Uterus (tissue), 4 donors: ENCODE measurements around the gene TCP11L1. TPM values are rescaled to one million over a fixed set of nuclear protein-coding genes. Genes with fewer than 3 reads are reported as not detected.

Source experiments
- DNase-seq, 2 donors: peaks; one replicate each; pipeline ENCODE4 v3.0.0-alpha.2; 2019 to 2020
- H3K27ac ChIP-seq, 2 donors: fragments of 200-600 bp; sonication (generic); 1 replicate in 1 of 2; 2 replicates in 1 of 2; pipeline ENCODE4 v1.5.1; 2016 to 2018
- H3K27me3 ChIP-seq, 2 donors: fragments of 200-600 bp; sonication (generic); one replicate each; pipeline ENCODE4 v1.5.1; 2018 to 2019; ENCODE audit warnings: control low read depth in 1 of 2
- H3K36me3 ChIP-seq, 2 donors: fragments of 200-600 bp; sonication (generic); one replicate each; pipeline ENCODE4 v1.5.1; 2019; ENCODE audit warnings: control low read depth in 1 of 2
- H3K4me1 ChIP-seq, 2 donors: fragments of 200-600 bp; sonication (generic); one replicate each; pipeline ENCODE4 v1.5.1; 2018 to 2019; ENCODE audit warnings: control low read depth in 1 of 2
- H3K4me3 ChIP-seq, 2 donors: fragments of 200-600 bp; sonication (generic); 1 replicate in 1 of 2; 2 replicates in 1 of 2; pipeline ENCODE4 v1.5.1; 2018 to 2019; ENCODE audit warnings: mild to moderate bottlenecking in 1 of 2
- H3K9me3 ChIP-seq, 2 donors: fragments of 200-600 bp; sonication (generic); one replicate each; pipeline ENCODE4 v1.5.1; 2019; ENCODE audit warnings: control low read depth in 1 of 2
- CTCF ChIP-seq, 4 experiments: fragments of 200-600 bp in 2 of 4; fragments of 450-650 bp in 2 of 4; sonication (generic) in 2 of 4; IDR thresholded peaks; one replicate each; pipeline ENCODE4 v1.5.1; 2016 to 2019; ENCODE audit warnings: antibody characterized with exemption in 4 of 4, mild to moderate bottlenecking in 2 of 4, moderate library complexity in 1 of 4
- POLR2A ChIP-seq, 2 donors: fragments of 450-650 bp; IDR thresholded peaks; one replicate each; pipeline ENCODE4 v1.6.1; 2016; ENCODE audit warnings: antibody characterized with exemption in 2 of 2, mild to moderate bottlenecking in 1 of 2, moderate library complexity in 1 of 2
- intact Hi-C: fragments of 100-400 bp; cut with DNase I; formaldehyde crosslinking; loops from one replicate; pipeline ENCODE4 v1.15.1; 2023; ENCODE audit warnings: low total_unique reads
- total RNA-seq, 4 donors: library from RNA; depleted of rRNA in 3 of 4; stranded (reverse); fragments of >200 nt in 3 of 4; gene quantifications; one replicate each; pipeline versions ENCODE4 v1.1.0 to v1.2.4, GENCODE V29; 2014 to 2023
- donor health status: DM: yes; HTN: yes; CAD: no.

TCP11L1 gene
- total RNA-seq, 4 donors from 2014 or later, result 4.6 to 26.8 (median 23.3) TPM

GRCh38 chr11:33062137-33062536 is 22.8 kb downstream of the TCP11L1 start:
- no peaks in the 10 kb centered on the region for H3K27me3 ChIP-seq
- intact Hi-C loops, result loop anchor here (10.0 kb wide), 2 partner anchors 97 to 257 kb away; no protein-coding TSS in a partner anchor
- H3K4me3 ChIP-seq, result no peak overlapping the region
- DNase-seq, result no peak
- H3K36me3 ChIP-seq, result no peaks in the 10 kb centered on the region
- no peaks in the 10 kb centered on the region for H3K9me3 ChIP-seq
- peak overlapping the region; percentile 33 to 52 for H3K27ac ChIP-seq
- H3K4me1 ChIP-seq, result peaks cover 0 to 3% of the 10 kb centered on the region in 2 donors
- TF ChIP-seq CTCF (IDR thresholded peaks at IDR 0.05) (no peak), POLR2A (IDR thresholded peaks at IDR 0.05) (no peak)

GRCh38 chr11:33063326-33063881 is 24.0 kb downstream of the TCP11L1 start:
- TF ChIP-seq POLR2A (IDR thresholded peaks at IDR 0.05) (no peak), CTCF (IDR thresholded peaks at IDR 0.05) (no peak)
- Histone ChIP-seq H3K9me3 (no peaks in the 10 kb centered on the region), H3K36me3 (no peaks in the 10 kb centered on the region), H3K4me3 (no peak overlapping the region), H3K4me1 (peaks cover 0 to 3% of the 10 kb centered on the region in 2 donors), H3K27ac (peak overlapping the region; percentile 44 to 52), H3K27me3 (no peaks in the 10 kb centered on the region)
- intact Hi-C loops, result loop anchor here (10.0 kb wide), 2 partner anchors 99 to 259 kb away; no protein-coding TSS in a partner anchor
- no peak for DNase-seq

DNA sequence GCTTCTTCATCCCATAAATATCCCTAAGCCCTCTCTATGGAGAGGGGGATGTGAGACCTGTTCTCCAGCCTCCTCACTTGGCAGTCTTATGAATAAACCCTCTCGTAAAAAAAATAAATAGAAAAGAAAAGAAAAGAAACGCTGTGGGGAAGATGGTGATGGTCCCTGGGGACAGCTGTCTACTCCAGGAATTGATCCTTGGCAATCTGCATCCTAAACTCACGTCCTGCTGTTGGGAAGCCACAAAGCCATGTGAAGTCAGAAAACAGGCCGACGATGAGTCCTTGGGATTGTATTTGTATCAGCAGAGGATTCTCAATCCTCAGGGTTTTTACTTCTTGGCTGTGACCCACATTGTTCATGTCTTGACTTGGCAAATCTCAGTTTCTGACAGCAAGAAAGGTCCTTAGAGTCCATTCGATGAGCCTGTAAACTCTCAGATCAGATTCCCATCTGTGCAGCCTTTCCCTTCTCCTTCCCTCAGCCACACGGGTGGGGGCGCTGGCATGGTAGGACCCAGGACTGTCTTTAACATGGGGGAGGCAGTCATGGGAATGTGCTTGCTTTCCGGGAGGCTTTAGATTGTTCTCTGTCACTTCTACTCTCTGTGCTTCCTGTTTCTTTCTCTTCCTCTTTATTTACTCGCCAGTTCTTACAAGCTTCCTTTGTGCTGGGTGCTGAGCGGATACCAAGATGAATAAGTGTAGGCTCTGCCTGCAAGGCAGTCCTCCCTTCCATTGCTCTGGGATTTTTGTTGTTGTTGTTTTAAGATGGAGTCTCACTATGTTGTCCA is 24.9 kb downstream of the TCP11L1 start:
- Histone ChIP-seq H3K4me1 (peaks cover 0 to 3% of the 10 kb centered on the region in 2 donors), H3K27ac (peak overlapping the region; percentile 44 to 52), H3K9me3 (no peaks in the 10 kb centered on the region), H3K36me3 (no peaks in the 10 kb centered on the region), H3K27me3 (no peaks in the 10 kb centered on the region), H3K4me3 (no peak overlapping the region)
- DNase-seq, result no peak
- intact Hi-C loops, result loop anchor here (10.0 kb wide), 2 partner anchors 99 to 259 kb away; no protein-coding TSS in a partner anchor
- TF ChIP-seq POLR2A (IDR thresholded peaks at IDR 0.05), result no peak
- TF ChIP-seq CTCF (IDR thresholded peaks at IDR 0.05), result no peak

DNA sequence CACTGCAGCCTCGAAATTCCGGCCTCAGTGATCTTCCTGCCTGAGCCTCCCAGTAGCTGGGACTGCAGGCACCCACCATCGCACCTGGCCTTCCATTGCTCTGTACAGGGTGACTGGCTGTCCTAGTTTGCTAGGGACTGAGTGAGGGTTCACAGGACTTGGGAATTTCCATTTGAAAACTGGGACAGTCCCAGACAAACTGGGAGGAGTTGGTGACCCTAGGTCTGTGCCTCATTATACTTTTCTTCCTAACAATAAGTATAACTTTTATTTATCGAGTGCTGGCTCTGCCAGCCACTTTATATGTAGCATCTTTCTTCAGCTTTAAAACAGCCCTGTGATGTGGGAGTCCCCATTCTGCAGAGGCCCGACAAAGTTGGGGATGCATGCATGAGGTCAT is 25.5 kb downstream of the TCP11L1 start:
- no peak for DNase-seq
- no peak overlapping the region for H3K4me3 ChIP-seq
- no peaks in the 10 kb centered on the region for H3K36me3 ChIP-seq
- H3K27ac ChIP-seq, result peak overlapping the region; percentile 44 to 52
- H3K9me3 ChIP-seq, result no peaks in the 10 kb centered on the region
- no peak for TF ChIP-seq CTCF (IDR thresholded peaks at IDR 0.05)
- TF ChIP-seq POLR2A (IDR thresholded peaks at IDR 0.05), result no peak
- intact Hi-C loops, result loop anchor here (10.0 kb wide), 2 partner anchors 100 to 260 kb away; no protein-coding TSS in a partner anchor
- peaks cover 0 to 3% of the 10 kb centered on the region in 2 donors for H3K4me1 ChIP-seq
- H3K27me3 ChIP-seq, result no peaks in the 10 kb centered on the region
